IPS-NIHi7 (cell line): ENCODE results near the gene TPPP.
A peak's percentile ranks its signal among the peaks of the same experiment; 100 is the strongest.

Experiments used
- DNase-seq: peaks from one replicate; pipeline ENCODE4 v3.0.0; 2012; ENCODE audit warnings: mixed read lengths; ENCODE audit errors: extremely low spot score

TPPP gene

GRCh38 chr5:677131-678101, 15.7 kb downstream of the TPPP start:
- DNase-seq: no peak

- no peak for DNase-seq
Observed at GRCh38 chr5:676699-677076, 16.5 kb downstream of the TPPP start.

- DNase-seq: no peak
Observed at GRCh38 chr5:675871-676698, 17.1 kb downstream of the TPPP start.

GRCh38 chr5:675111-675870, 17.9 kb downstream of the TPPP start:
- no peak for DNase-seq

- no peak for DNase-seq
Observed at GRCh38 chr5:674630-675011, 18.5 kb downstream of the TPPP start.

- no peak for DNase-seq
Observed at GRCh38 chr5:673831-674629, 19.1 kb downstream of the TPPP start.

GRCh38 chr5:673161-673830, 19.9 kb downstream of the TPPP start:
- DNase-seq: no peak

- peak; percentile 52 for DNase-seq
Observed at GRCh38 chr5:672329-673160, 20.6 kb downstream of the TPPP start.

- DNase-seq: peak; percentile 85
Observed at GRCh38 chr5:671459-672328, 21.5 kb downstream of the TPPP start.

GRCh38 chr5:670396-671270, 22.5 kb downstream of the TPPP start:
- no peak for DNase-seq

- no peak for DNase-seq
Observed at GRCh38 chr5:669842-670395, 23.2 kb downstream of the TPPP start.

GRCh38 chr5:669111-669841, 23.9 kb downstream of the TPPP start:
- DNase-seq: peak; percentile 84

GRCh38 chr5:668283-668995, 24.7 kb downstream of the TPPP start:
- no peak for DNase-seq

GRCh38 chr5:666816-667498, 26.2 kb downstream of the TPPP start:
- no peak for DNase-seq

- DNase-seq: no peak
Observed at GRCh38 chr5:665956-666711, 27.0 kb downstream of the TPPP start.
